ENCODE results near the gene GJA4. TPM values are rescaled to one million over a fixed set of nuclear protein-coding genes. Genes with fewer than 3 reads are reported as not detected.

The GJA4 gene
- polyA plus RNA-seq, 1 of the 3 experiments (the other 2 are of a cell fraction) = not detected

DNA sequence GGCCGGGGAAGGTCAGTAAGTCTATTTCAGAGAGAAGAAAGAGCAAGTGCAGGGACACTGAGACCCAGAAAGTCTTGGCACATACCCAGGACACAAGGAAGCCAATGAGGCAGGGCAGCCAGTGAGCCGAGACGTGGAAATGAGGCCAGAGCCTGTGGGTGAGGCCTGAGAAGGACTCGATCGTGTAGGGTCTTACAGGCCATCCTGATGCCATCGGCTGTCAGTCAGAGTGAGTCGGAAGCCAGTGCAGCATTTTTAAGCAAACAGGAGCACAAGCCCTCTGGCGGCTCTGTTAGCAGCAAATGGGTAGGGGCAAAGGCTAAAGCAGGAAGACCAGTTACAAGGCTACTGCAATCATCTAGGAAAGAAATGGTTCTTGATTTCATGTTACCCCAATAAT, 17.8 kb upstream of the GJA4 start:
- Histone ChIP-seq H3K4me2 (no peak overlapping the region), H2AFZ (ENCODE audit: low read depth) (no peak overlapping the region), H4K20me1 (ENCODE audit: insufficient read depth) (no peaks in the 10 kb centered on the region), H3K9me3 (no peaks in the 10 kb centered on the region), H3K27me3 (ENCODE audit: insufficient read depth) (peaks cover 4% of the 10 kb centered on the region; the same call in 1 of the 2 replicates), H3K9me2 (no peaks in the 10 kb centered on the region), H3K4me1 (ENCODE audit: control insufficient read depth in 1 of 2, insufficient read depth in 2 of 2, low read depth in 1 of 2, low read length in 1 of 2) (peaks cover 0 to 6% of the 10 kb centered on the region in 2 experiments; a peak in 1 of 4 replicates), H3K79me2 (ENCODE audit: insufficient read depth) (no peaks in the 10 kb centered on the region), H3K36me3 (replicated peaks in 1 of 2; ENCODE audit: control insufficient read depth in 1 of 2, insufficient read depth in 2 of 2, low read length in 1 of 2) (no peaks in the 10 kb centered on the region), H3F3A (replicated peaks; ENCODE audit: insufficient read depth) (no peaks in the 10 kb centered on the region), H3K27ac (ENCODE audit: low read depth in 2 of 2, low read length in 1 of 2) (no peak overlapping the region), H3K4me3 (ENCODE audit: low read depth in 2 of 2, low read length in 1 of 2) (no peak overlapping the region), H3K9ac (no peak overlapping the region)
- no peak for TF ChIP-seq CHD2 (IDR thresholded peaks at IDR 0.05; ENCODE audit: low read length, partially characterized antibody)
- TF ChIP-seq SIN3A (IDR thresholded peaks at IDR 0.05; ENCODE audit: borderline replicate concordance, low read depth, low read length) = no peak
- TF ChIP-seq YY1 (IDR thresholded peaks at IDR 0.05; ENCODE audit: low read depth) = no peak
- no peak for TF ChIP-seq JUND (IDR thresholded peaks at IDR 0.05)
- TF ChIP-seq, protein P1, sequence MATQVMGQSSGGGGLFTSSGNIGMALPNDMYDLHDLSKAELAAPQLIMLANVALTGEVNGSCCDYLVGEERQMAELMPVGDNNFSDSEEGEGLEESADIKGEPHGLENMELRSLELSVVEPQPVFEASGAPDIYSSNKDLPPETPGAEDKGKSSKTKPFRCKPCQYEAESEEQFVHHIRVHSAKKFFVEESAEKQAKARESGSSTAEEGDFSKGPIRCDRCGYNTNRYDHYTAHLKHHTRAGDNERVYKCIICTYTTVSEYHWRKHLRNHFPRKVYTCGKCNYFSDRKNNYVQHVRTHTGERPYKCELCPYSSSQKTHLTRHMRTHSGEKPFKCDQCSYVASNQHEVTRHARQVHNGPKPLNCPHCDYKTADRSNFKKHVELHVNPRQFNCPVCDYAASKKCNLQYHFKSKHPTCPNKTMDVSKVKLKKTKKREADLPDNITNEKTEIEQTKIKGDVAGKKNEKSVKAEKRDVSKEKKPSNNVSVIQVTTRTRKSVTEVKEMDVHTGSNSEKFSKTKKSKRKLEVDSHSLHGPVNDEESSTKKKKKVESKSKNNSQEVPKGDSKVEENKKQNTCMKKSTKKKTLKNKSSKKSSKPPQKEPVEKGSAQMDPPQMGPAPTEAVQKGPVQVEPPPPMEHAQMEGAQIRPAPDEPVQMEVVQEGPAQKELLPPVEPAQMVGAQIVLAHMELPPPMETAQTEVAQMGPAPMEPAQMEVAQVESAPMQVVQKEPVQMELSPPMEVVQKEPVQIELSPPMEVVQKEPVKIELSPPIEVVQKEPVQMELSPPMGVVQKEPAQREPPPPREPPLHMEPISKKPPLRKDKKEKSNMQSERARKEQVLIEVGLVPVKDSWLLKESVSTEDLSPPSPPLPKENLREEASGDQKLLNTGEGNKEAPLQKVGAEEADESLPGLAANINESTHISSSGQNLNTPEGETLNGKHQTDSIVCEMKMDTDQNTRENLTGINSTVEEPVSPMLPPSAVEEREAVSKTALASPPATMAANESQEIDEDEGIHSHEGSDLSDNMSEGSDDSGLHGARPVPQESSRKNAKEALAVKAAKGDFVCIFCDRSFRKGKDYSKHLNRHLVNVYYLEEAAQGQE (IDR thresholded peaks at IDR 0.05; ENCODE audit: low read depth, low read length) = no peak
- 47% methylated on average over 8 of the region's 8 CpGs for WGBS (ENCODE audit: low lambda C conversion rate)
- POLR2A ChIA-PET = no interaction called here
- DNase-seq = no peak
- CTCF ChIA-PET = interaction anchor here (1.8 kb wide), 1 partner anchor 11 kb away, joined by 4 read pairs; no protein-coding TSS in a partner anchor

DNA sequence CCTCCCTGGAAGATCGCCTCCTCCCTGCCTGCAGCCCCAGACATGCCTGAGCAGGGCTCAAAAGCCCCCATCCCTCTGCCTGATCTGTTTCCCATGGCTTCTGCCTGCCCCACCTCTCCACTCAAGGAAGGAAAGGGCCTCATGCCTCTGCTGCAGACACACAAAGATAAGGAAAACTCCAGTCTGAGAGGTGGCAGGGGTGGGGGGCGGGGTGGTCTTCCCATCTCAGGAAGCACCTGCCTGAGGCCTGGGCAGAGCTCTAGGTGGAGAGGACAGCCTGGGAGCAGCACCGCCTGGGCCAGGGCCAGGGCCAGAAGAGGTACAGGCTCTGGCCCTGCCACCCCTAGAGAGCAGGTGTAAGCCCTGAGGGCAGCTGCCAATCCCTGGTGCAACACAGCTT, 15.9 kb upstream of the GJA4 start:
- H3K9me3 ChIP-seq = no peaks in the 10 kb centered on the region
- H3K27ac ChIP-seq (ENCODE audit: low read depth in 2 of 2, low read length in 1 of 2) = no peak overlapping the region
- TF ChIP-seq, protein P1 (IDR thresholded peaks at IDR 0.05; ENCODE audit: low read depth, low read length) = no peak
- TF ChIP-seq SIN3A (IDR thresholded peaks at IDR 0.05; ENCODE audit: borderline replicate concordance, low read depth, low read length) = no peak
- TF ChIP-seq GATA2 (CRISPR knock-in tag; IDR thresholded peaks at IDR 0.05) = no peak
- TF ChIP-seq EP300 (IDR thresholded peaks at IDR 0.05; ENCODE audit: borderline replicate concordance in 1 of 2, low read depth in 1 of 2, low read length in 1 of 2) = no peak
- peaks cover 0 to 4% of the 10 kb centered on the region in 2 experiments; a peak in 1 of 4 replicates for H3K4me1 ChIP-seq (ENCODE audit: control insufficient read depth in 1 of 2, insufficient read depth in 2 of 2, low read depth in 1 of 2, low read length in 1 of 2)
- no peaks in the 10 kb centered on the region for H3F3A ChIP-seq (replicated peaks; ENCODE audit: insufficient read depth)
- no peak overlapping the region for H3K4me3 ChIP-seq (ENCODE audit: low read depth in 2 of 2, low read length in 1 of 2)
- 17% methylated on average over 2 of the region's 3 CpGs for WGBS (ENCODE audit: low lambda C conversion rate)
- no peaks in the 10 kb centered on the region for H3K36me3 ChIP-seq (replicated peaks in 1 of 2; ENCODE audit: control insufficient read depth in 1 of 2, insufficient read depth in 2 of 2, low read length in 1 of 2)
- no peak overlapping the region for H2AFZ ChIP-seq (ENCODE audit: low read depth)
- POLR2A ChIA-PET = no interaction called here
- CTCF ChIA-PET = interaction anchor here (0.5 to 1.9 kb wide), 5 partner anchors 10 to 1802 kb away, joined by 3 to 8 read pairs (median 6); partner anchors contain the start of gene SMIM12
- no peak for DNase-seq
- H3K9me2 ChIP-seq = no peaks in the 10 kb centered on the region
- H3K27me3 ChIP-seq (ENCODE audit: insufficient read depth) = peaks cover 24% of the 10 kb centered on the region
- H4K20me1 ChIP-seq (ENCODE audit: insufficient read depth) = no peaks in the 10 kb centered on the region
- no peaks in the 10 kb centered on the region for H3K79me2 ChIP-seq (ENCODE audit: insufficient read depth)
- H3K9ac ChIP-seq = no peak overlapping the region
- no peak overlapping the region for H3K4me2 ChIP-seq
